HepG2 (cell line): ENCODE measurements around the gene BEST2. TPM values are rescaled to one million over a fixed set of nuclear protein-coding genes. Genes with fewer than 3 reads are reported as not detected.

Source experiments
- CEBPB ChIP-seq: IDR thresholded peaks from 2 replicates; pipeline ENCODE4 v1.6.1; 2011; ENCODE audit warnings: low read depth, low read length, improper control_type of control experiment, borderline replicate concordance
- CHCHD3 ChIP-seq: sonication (generic); formaldehyde crosslinking; IDR thresholded peaks from 2 replicates; pipeline ENCODE4 v1.8.0; 2022; ENCODE audit warnings: mild to moderate bottlenecking, missing genetic modification reagents, moderate library complexity
- CREB1 ChIP-seq, 2 experiments: fragments of 450-650 bp in 1 of 2; IDR thresholded peaks; 2 replicates each; pipeline ENCODE4 v1.6.1; 2016 to 2017; ENCODE audit warnings: control low read depth in 1 of 2, mild to moderate bottlenecking in 1 of 2, missing compliant biosample characterization in 1 of 2, missing genetic modification characterization in 1 of 2
- EZH2 ChIP-seq: conservative IDR thresholded peaks from 2 replicates; pipeline ENCODE4 v1.6.1; 2012; ENCODE audit warnings: mild to moderate bottlenecking, low read depth, low read length, moderate library complexity
- HIVEP1 ChIP-seq: sonication (generic); formaldehyde crosslinking; IDR thresholded peaks from 2 replicates; pipeline ENCODE4 v1.4.0; 2020; ENCODE audit warnings: mild to moderate bottlenecking, missing genetic modification reagents
- MTF2 ChIP-seq: sonication (generic); formaldehyde crosslinking; IDR thresholded peaks from 2 replicates; pipeline ENCODE4 v1.5.0; 2020; ENCODE audit warnings: missing genetic modification reagents, borderline replicate concordance
- NFE2 ChIP-seq: sonication (generic); formaldehyde crosslinking; IDR thresholded peaks from 2 replicates; pipeline ENCODE4 v1.4.0; 2020; ENCODE audit warnings: missing genetic modification reagents
- NFKB2 ChIP-seq: sonication (generic); formaldehyde crosslinking; IDR thresholded peaks from 2 replicates; pipeline ENCODE4 v1.4.0; 2020; ENCODE audit warnings: missing genetic modification reagents, borderline replicate concordance
- NFYC ChIP-seq: IDR thresholded peaks from 2 replicates; pipeline ENCODE4 v1.6.1; 2016; ENCODE audit warnings: missing genetic modification reagents, missing compliant biosample characterization
- PAX8 ChIP-seq: sonication (generic); formaldehyde crosslinking; IDR thresholded peaks from 2 replicates; pipeline ENCODE4 v1.8.0; 2022; ENCODE audit warnings: mild to moderate bottlenecking, missing genetic modification reagents, borderline replicate concordance
- PHB2 ChIP-seq: fragments of 450-650 bp; IDR thresholded peaks from 2 replicates; pipeline ENCODE4 v1.6.1; 2018; ENCODE audit not compliant: partially characterized antibody
- PRMT3 ChIP-seq: sonication (generic); formaldehyde crosslinking; IDR thresholded peaks from 2 replicates; pipeline ENCODE4 v1.8.1; 2022; ENCODE audit warnings: low read depth, mild to moderate bottlenecking, moderate library complexity, missing genetic modification reagents, borderline replicate concordance
- SP5 ChIP-seq: IDR thresholded peaks from 2 replicates; pipeline ENCODE4 v1.6.1; 2016; ENCODE audit warnings: low read depth, borderline replicate concordance
- SPEN ChIP-seq: sonication (generic); formaldehyde crosslinking; IDR thresholded peaks from 2 replicates; pipeline ENCODE4 v1.5.1; 2020; ENCODE audit warnings: low read depth, mild to moderate bottlenecking, missing genetic modification reagents
- SSRP1 ChIP-seq: IDR thresholded peaks from 2 replicates; pipeline ENCODE4 v1.6.1; 2016; ENCODE audit warnings: control low read depth
- U2AF1 ChIP-seq: fragments of 200-400 bp; formaldehyde crosslinking; optimal IDR thresholded peaks from 2 replicates; pipeline ENCODE3; 2017; ENCODE audit warnings: mild to moderate bottlenecking, low read depth, low read length
- YY1 ChIP-seq: IDR thresholded peaks from 2 replicates; pipeline ENCODE4 v1.6.1; 2011; ENCODE audit warnings: low read length, low read depth, moderate library complexity, mild to moderate bottlenecking; ENCODE audit not compliant: insufficient read depth, insufficient replicate concordance
- ZFP90 ChIP-seq: sonication (generic); formaldehyde crosslinking; IDR thresholded peaks from 2 replicates; pipeline ENCODE4 v1.8.0; 2022; ENCODE audit warnings: missing genetic modification reagents, mild to moderate bottlenecking, inconsistent platforms, borderline replicate concordance
- ZMAT3 ChIP-seq: sonication (generic); formaldehyde crosslinking; conservative IDR thresholded peaks from 2 replicates; pipeline ENCODE4 v1.7.0; 2021; ENCODE audit warnings: missing genetic modification reagents
- ZNF44 ChIP-seq: sonication (generic); formaldehyde crosslinking; IDR thresholded peaks from 2 replicates; pipeline ENCODE4 v1.5.1; 2020; ENCODE audit warnings: mild to moderate bottlenecking, missing genetic modification reagents
- ZNF782 ChIP-seq: sonication (generic); formaldehyde crosslinking; IDR thresholded peaks from 2 replicates; pipeline ENCODE4 v1.4.0; 2020; ENCODE audit warnings: missing genetic modification reagents, mild to moderate bottlenecking, borderline replicate concordance
- polyA plus RNA-seq, 8 experiments: library from polyadenylated mRNA; depleted of rRNA in 3 of 8; stranded (reverse) in 7 of 8; unstranded in 1 of 8; fragments of >200 nt; fragmentation: Illumina TruSeq in 4 of 8; extraction: Trizol in 4 of 8; gene quantifications; 2 replicates each; pipeline versions ENCODE4 v1.2.1 to v1.2.3, GENCODE V29; 2011 to 2016; ENCODE audit warnings: low read depth in 4 of 8, missing spikeins in 1 of 8, mixed read lengths in 1 of 8; ENCODE audit not compliant: insufficient read depth in 1 of 8
- total RNA-seq, 5 experiments: library from RNA; depleted of rRNA; stranded (reverse); fragments of >200 nt; fragmentation: Illumina TruSeq; extraction: Trizol; gene quantifications; 2 replicates each; pipeline ENCODE4 v1.2.3, GENCODE V29; 2016; ENCODE audit warnings: low read depth in 1 of 5
- TF ChIP-seq, protein P1 (sequence below): sonication (generic); formaldehyde crosslinking; IDR thresholded peaks from 2 replicates; pipeline ENCODE4 v1.4.0; 2020; ENCODE audit warnings: mild to moderate bottlenecking, missing genetic modification reagents
- TF ChIP-seq, protein P2 (sequence below): sonication (generic); formaldehyde crosslinking; IDR thresholded peaks from 2 replicates; pipeline ENCODE4 v1.4.0; 2020; ENCODE audit warnings: missing genetic modification reagents
- TF ChIP-seq, protein P3 (sequence below): sonication (generic); formaldehyde crosslinking; IDR thresholded peaks from 2 replicates; pipeline ENCODE4 v1.4.0; 2020; ENCODE audit warnings: missing genetic modification reagents, mild to moderate bottlenecking, borderline replicate concordance

BEST2 gene
- total and polyA plus RNA-seq, 2 of the 13 experiments (the other 11 are each of a cell fraction or from before 2014, with no cell fraction given): not detected

DNA sequence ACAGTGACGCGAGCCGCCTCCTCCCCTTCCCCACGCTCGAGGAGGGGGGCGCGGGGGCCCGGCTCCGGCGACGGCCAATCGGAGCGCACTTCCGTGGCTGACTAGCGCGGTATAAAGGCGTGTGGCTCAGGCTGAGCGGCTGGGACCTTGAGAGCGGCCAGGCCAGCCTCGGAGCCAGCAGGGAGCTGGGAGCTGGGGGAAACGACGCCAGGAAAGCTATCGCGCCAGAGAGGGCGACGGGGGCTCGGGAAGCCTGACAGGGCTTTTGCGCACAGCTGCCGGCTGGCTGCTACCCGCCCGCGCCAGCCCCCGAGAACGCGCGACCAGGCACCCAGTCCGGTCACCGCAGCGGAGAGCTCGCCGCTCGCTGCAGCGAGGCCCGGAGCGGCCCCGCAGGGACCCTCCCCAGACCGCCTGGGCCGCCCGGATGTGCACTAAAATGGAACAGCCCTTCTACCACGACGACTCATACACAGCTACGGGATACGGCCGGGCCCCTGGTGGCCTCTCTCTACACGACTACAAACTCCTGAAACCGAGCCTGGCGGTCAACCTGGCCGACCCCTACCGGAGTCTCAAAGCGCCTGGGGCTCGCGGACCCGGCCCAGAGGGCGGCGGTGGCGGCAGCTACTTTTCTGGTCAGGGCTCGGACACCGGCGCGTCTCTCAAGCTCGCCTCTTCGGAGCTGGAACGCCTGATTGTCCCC, 39.9 kb downstream of the BEST2 start, which contains the start of gene JUNB (continued):
- TF ChIP-seq, protein P1, sequence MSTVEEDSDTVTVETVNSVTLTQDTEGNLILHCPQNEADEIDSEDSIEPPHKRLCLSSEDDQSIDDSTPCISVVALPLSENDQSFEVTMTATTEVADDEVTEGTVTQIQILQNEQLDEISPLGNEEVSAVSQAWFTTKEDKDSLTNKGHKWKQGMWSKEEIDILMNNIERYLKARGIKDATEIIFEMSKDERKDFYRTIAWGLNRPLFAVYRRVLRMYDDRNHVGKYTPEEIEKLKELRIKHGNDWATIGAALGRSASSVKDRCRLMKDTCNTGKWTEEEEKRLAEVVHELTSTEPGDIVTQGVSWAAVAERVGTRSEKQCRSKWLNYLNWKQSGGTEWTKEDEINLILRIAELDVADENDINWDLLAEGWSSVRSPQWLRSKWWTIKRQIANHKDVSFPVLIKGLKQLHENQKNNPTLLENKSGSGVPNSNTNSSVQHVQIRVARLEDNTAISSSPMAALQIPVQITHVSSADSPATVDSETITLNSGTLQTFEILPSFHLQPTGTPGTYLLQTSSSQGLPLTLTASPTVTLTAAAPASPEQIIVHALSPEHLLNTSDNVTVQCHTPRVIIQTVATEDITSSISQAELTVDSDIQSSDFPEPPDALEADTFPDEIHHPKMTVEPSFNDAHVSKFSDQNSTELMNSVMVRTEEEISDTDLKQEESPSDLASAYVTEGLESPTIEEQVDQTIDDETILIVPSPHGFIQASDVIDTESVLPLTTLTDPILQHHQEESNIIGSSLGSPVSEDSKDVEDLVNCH: no peak
- TF ChIP-seq ZNF44 (CRISPR knock-in tag) (no peak), PRMT3 (CRISPR knock-in tag) (no peak; the same call in 1 of the 2 replicates), SP5 (CRISPR knock-in tag) (peak; percentile 96), PAX8 (CRISPR knock-in tag) (no peak), CREB1 (IDR thresholded peaks at IDR 0.05) (peak; percentile 84), CREB1 (CRISPR knock-in tag; IDR thresholded peaks at IDR 0.05) (peak; percentile 92), PHB2 (no peak), NFKB2 (CRISPR knock-in tag) (peak; percentile 89; the same call in 1 of the 2 replicates), YY1 (peak; percentile 48), ZFP90 (CRISPR knock-in tag) (no peak), EZH2 (no peak), CHCHD3 (no peak), ZMAT3 (CRISPR knock-in tag) (peak; percentile 89), SPEN (CRISPR knock-in tag) (peak; percentile 87), NFE2 (no peak), MTF2 (CRISPR knock-in tag) (no peak), HIVEP1 (CRISPR knock-in tag) (peak; percentile 98), ZNF782 (CRISPR knock-in tag) (no peak), SSRP1 (CRISPR knock-in tag) (no peak), CEBPB (no peak), U2AF1 (peak; percentile 98), NFYC (CRISPR knock-in tag) (peak; percentile 86)
- TF ChIP-seq, protein P2, sequence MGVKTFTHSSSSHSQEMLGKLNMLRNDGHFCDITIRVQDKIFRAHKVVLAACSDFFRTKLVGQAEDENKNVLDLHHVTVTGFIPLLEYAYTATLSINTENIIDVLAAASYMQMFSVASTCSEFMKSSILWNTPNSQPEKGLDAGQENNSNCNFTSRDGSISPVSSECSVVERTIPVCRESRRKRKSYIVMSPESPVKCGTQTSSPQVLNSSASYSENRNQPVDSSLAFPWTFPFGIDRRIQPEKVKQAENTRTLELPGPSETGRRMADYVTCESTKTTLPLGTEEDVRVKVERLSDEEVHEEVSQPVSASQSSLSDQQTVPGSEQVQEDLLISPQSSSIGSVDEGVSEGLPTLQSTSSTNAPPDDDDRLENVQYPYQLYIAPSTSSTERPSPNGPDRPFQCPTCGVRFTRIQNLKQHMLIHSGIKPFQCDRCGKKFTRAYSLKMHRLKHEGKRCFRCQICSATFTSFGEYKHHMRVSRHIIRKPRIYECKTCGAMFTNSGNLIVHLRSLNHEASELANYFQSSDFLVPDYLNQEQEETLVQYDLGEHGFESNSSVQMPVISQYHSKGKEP (CRISPR knock-in tag): peak; percentile 78; the same call in 1 of the 2 replicates
- TF ChIP-seq, protein P3, sequence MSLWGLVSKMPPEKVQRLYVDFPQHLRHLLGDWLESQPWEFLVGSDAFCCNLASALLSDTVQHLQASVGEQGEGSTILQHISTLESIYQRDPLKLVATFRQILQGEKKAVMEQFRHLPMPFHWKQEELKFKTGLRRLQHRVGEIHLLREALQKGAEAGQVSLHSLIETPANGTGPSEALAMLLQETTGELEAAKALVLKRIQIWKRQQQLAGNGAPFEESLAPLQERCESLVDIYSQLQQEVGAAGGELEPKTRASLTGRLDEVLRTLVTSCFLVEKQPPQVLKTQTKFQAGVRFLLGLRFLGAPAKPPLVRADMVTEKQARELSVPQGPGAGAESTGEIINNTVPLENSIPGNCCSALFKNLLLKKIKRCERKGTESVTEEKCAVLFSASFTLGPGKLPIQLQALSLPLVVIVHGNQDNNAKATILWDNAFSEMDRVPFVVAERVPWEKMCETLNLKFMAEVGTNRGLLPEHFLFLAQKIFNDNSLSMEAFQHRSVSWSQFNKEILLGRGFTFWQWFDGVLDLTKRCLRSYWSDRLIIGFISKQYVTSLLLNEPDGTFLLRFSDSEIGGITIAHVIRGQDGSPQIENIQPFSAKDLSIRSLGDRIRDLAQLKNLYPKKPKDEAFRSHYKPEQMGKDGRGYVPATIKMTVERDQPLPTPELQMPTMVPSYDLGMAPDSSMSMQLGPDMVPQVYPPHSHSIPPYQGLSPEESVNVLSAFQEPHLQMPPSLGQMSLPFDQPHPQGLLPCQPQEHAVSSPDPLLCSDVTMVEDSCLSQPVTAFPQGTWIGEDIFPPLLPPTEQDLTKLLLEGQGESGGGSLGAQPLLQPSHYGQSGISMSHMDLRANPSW (CRISPR knock-in tag): peak; percentile 54; the same call in 1 of the 2 replicates
